T-helper 2 cell treated with Interferon-gamma antibody and Interleukin-4, amounts not matched to agents 5 μg/mL and 100 μg/mL, for 36 hours (primary cell): Measurements from ENCODE around the gene NUP88.

Experiments
- DNase-seq: peaks from one replicate; pipeline ENCODE4 v3.0.0; 2021; ENCODE audit warnings: low spot score
- H3K27ac Mint-ChIP-seq: one replicate; pipeline ENCODE4 v1.8.0; 2021; ENCODE audit warnings: mild to moderate bottlenecking, mixed read lengths
- H3K27me3 Mint-ChIP-seq: one replicate; pipeline ENCODE4 v1.8.0; 2021; ENCODE audit warnings: low read depth, mixed read lengths
- H3K36me3 Mint-ChIP-seq: one replicate; pipeline ENCODE4 v1.8.0; 2021; ENCODE audit warnings: low read depth, mixed read lengths
- H3K4me1 Mint-ChIP-seq: one replicate; pipeline ENCODE4 v1.8.0; 2021; ENCODE audit warnings: low read depth, mixed read lengths
- H3K4me3 Mint-ChIP-seq: one replicate; pipeline ENCODE4 v1.8.0; 2022; ENCODE audit warnings: mild to moderate bottlenecking, moderate library complexity, mixed read lengths
- H3K9me3 Mint-ChIP-seq: one replicate; pipeline ENCODE4 v1.8.0; 2021; ENCODE audit warnings: mixed read lengths

Gene NUP88

GRCh38 chr17:5361426-5361825 is 58.0 kb downstream of the NUP88 start:
- peaks cover 32% of the 10 kb centered on the region for H3K36me3 Mint-ChIP-seq

DNA sequence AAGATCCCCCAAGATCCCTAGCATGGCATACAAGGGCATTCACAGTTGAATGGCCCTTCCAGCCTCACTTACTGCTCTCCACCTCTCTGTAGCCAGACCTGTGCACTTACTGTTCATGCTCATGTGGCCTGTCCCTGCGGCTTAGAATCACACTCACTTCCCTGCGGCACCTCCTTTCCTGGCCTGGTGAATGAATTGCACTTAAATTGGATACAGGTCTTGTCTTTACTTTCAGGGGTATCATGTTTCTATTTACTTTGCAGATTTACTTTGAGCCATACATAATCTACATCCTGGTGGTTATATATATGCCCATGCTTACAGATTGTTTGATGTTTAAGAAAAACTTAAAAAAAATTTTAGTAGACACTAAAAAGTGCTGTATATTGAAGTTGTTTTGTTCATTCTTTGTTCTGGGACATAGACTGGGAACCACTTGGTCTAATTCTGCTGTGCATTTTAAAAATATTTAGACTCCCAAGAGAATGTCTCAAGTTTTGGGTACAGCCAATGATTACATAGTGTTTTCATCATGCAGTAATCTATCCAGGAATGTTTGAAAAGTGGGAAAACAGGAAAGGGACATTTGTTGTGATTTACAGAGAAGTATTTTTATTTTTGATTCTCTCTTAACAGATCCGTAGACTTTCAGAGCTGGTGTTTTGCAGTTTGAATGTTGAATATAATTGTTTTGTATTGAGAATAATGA is 63.9 kb downstream of the NUP88 start:
- H3K4me1 Mint-ChIP-seq = no peaks in the 10 kb centered on the region
- no peak for DNase-seq
- no peaks in the 10 kb centered on the region for H3K9me3 Mint-ChIP-seq
- H3K36me3 Mint-ChIP-seq = peaks cover 29% of the 10 kb centered on the region
- H3K27ac Mint-ChIP-seq = no peak overlapping the region
- H3K4me3 Mint-ChIP-seq = no peak overlapping the region
- no peaks in the 10 kb centered on the region for H3K27me3 Mint-ChIP-seq

More at GRCh38 chr17:5361426-5361825, 58.0 kb downstream of the NUP88 start:
- Mint-ChIP-seq H3K9me3 (no peaks in the 10 kb centered on the region), H3K4me3 (no peak overlapping the region), H3K27me3 (no peaks in the 10 kb centered on the region), H3K4me1 (no peaks in the 10 kb centered on the region), H3K27ac (no peak overlapping the region)
- DNase-seq = no peak

DNA sequence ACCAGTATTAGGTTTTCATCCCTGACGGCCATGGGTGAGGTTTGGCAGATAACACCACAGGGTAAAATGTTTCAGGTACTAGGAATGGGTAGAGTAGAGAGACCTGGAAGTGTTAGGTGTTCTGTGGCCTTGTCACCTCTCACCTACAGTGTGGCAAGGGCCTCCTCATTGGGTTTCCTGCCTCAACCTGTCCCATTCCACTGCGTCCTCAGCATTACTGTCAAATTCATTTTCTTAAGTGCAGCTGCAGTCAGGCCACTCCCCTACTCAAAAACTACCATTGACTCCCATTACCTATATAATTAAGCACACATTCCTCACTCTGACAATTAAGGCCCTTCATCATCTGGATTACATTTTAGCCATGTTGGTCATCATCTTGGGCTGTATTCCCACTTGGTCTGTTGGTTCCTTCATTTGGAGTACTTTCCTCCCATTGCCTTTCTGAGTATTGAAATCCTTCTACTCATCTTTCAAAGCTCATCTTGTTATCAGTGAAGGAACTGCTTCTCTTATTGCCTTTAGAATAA is 64.5 kb downstream of the NUP88 start:
- no peaks in the 10 kb centered on the region for H3K27me3 Mint-ChIP-seq
- H3K27ac Mint-ChIP-seq = no peak overlapping the region
- no peak for DNase-seq

GRCh38 chr17:5354310-5354709 is 65.2 kb downstream of the NUP88 start:
- no peaks in the 10 kb centered on the region for H3K4me1 Mint-ChIP-seq
- no peak overlapping the region for H3K27ac Mint-ChIP-seq
- H3K27me3 Mint-ChIP-seq = no peaks in the 10 kb centered on the region
- DNase-seq = no peak
- H3K36me3 Mint-ChIP-seq = peaks cover 31% of the 10 kb centered on the region
- H3K4me3 Mint-ChIP-seq = no peak overlapping the region
- no peaks in the 10 kb centered on the region for H3K9me3 Mint-ChIP-seq

More for the DNA sequence above, 64.5 kb downstream of the NUP88 start:
- Mint-ChIP-seq H3K9me3 (no peaks in the 10 kb centered on the region), H3K4me3 (no peak overlapping the region), H3K36me3 (peaks cover 31% of the 10 kb centered on the region), H3K4me1 (no peaks in the 10 kb centered on the region)

GRCh38 chr17:5352681-5353289 is 66.7 kb downstream of the NUP88 start:
- DNase-seq = no peak
- no peaks in the 10 kb centered on the region for H3K9me3 Mint-ChIP-seq
- no peak overlapping the region for H3K4me3 Mint-ChIP-seq
- no peaks in the 10 kb centered on the region for H3K4me1 Mint-ChIP-seq
- H3K27ac Mint-ChIP-seq = no peak overlapping the region
- H3K27me3 Mint-ChIP-seq = no peaks in the 10 kb centered on the region
- H3K36me3 Mint-ChIP-seq = peaks cover 39% of the 10 kb centered on the region

DNA sequence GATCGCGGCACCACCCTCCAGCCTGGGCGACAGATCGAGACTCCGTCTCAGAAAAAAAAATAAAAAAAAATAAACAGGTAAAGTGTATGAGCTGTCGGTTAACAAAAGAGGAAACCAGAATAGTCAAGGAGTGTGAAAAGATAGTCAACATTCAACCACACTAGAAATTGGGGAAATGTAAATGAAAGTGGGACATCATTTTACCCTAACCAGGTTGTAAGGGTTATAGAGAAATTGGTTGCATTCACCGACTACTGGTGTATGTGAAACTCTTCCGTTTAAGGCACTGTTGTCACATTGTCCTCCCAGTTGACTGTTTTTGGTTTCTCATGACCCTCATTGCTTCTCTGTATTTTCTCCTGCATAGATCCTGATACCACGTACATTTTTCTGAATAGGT is 74.5 kb downstream of the NUP88 start:
- Mint-ChIP-seq H3K4me3 (no peak overlapping the region), H3K4me1 (no peaks in the 10 kb centered on the region), H3K9me3 (no peaks in the 10 kb centered on the region), H3K27ac (no peak overlapping the region), H3K27me3 (no peaks in the 10 kb centered on the region), H3K36me3 (peaks cover 16% of the 10 kb centered on the region)
- no peak for DNase-seq
